Activated T-helper 1 cell treated with anti-CD3 and anti-CD28 coated beads, Interleukin-12 subunit alpha, Interleukin-12 subunit beta, Interleukin-2, Interleukin-4 antibody, amounts not matched to agents 30 ng/mL and 10 ng/mL and 1 ng/mL, durations not matched to agents 14 hours and 24 hours and 36 hours (primary cell): ENCODE measurements around the gene KMT5C. TPM values are rescaled to one million over a fixed set of nuclear protein-coding genes. Genes with fewer than 3 reads are reported as not detected.

Source experiments
- DNase-seq: peaks from one replicate; pipeline ENCODE4 v3.0.0; 2021; ENCODE audit warnings: low spot score
- H3K27ac Mint-ChIP-seq: one replicate; pipeline ENCODE4 v1.8.0; 2021; ENCODE audit warnings: mild to moderate bottlenecking, mixed read lengths
- H3K27me3 Mint-ChIP-seq: one replicate; pipeline ENCODE4 v1.8.0; 2022; ENCODE audit warnings: mild to moderate bottlenecking, moderate library complexity, mixed read lengths; ENCODE audit not compliant: insufficient read depth
- H3K36me3 Mint-ChIP-seq: one replicate; pipeline ENCODE4 v1.8.0; 2021; ENCODE audit warnings: low read depth, mixed read lengths
- H3K4me1 Mint-ChIP-seq: one replicate; pipeline ENCODE4 v1.8.0; 2021; ENCODE audit warnings: low read depth, mixed read lengths
- H3K4me3 Mint-ChIP-seq: one replicate; pipeline ENCODE4 v1.8.0; 2021; ENCODE audit warnings: mild to moderate bottlenecking, moderate library complexity, mixed read lengths
- H3K9me3 Mint-ChIP-seq: one replicate; pipeline ENCODE4 v1.8.0; 2021; ENCODE audit warnings: mixed read lengths
- intact Hi-C: fragments of 100-400 bp; cut with micrococcal nuclease; formaldehyde crosslinking; loops from one replicate; pipeline ENCODE4 v1.15.1; 2024
- total RNA-seq: library from RNA; stranded (reverse); gene quantifications from 2 replicates; pipeline ENCODE4 v1.2.3, GENCODE V29; 2022

KMT5C gene
- total RNA-seq, 1 donor from 2014 or later = 29.9 TPM

DNA sequence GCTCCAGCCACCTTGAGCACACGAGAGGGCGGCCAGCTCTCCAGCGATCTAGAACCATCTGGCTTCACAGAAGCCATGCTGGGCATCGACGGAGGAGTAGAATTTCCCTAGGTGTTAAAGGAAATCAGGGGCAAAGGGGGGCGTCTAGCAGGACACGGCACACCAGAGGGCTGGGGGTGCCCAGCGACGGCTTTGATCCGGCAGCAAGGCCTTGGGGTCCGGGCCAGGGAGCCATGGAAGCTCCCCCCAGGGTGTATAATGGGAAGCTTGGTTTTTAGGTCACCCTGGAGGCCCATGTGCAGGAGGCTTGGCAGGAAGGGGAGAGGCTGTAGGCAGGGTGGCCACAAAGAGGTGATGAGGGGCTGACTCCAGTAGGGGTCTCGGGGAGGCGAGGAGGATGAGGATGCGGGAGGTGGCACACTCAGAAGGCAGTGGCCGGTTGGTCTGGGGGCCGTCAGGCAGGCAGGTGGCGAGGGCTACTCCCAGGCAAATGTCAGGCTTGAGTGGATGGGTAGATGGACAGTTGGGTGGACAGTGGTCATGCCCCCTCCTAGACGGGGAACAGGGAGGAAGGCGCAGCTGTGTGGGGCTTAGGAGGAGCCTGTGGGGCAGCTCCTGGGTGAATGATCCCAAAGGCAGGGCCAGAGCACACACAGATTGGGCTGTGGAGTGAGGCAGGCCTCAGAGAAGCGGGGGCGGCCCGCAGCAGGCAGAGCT lies 5.6 kb downstream of the KMT5C start:
- no peak for DNase-seq
- no peaks in the 10 kb centered on the region for H3K27me3 Mint-ChIP-seq
- peaks cover 7% of the 10 kb centered on the region for H3K36me3 Mint-ChIP-seq
- no peak overlapping the region for H3K4me3 Mint-ChIP-seq
- no peaks in the 10 kb centered on the region for H3K9me3 Mint-ChIP-seq
- no peak overlapping the region for H3K27ac Mint-ChIP-seq
- H3K4me1 Mint-ChIP-seq = peaks cover 5% of the 10 kb centered on the region
- intact Hi-C loops = no loop called here

DNA sequence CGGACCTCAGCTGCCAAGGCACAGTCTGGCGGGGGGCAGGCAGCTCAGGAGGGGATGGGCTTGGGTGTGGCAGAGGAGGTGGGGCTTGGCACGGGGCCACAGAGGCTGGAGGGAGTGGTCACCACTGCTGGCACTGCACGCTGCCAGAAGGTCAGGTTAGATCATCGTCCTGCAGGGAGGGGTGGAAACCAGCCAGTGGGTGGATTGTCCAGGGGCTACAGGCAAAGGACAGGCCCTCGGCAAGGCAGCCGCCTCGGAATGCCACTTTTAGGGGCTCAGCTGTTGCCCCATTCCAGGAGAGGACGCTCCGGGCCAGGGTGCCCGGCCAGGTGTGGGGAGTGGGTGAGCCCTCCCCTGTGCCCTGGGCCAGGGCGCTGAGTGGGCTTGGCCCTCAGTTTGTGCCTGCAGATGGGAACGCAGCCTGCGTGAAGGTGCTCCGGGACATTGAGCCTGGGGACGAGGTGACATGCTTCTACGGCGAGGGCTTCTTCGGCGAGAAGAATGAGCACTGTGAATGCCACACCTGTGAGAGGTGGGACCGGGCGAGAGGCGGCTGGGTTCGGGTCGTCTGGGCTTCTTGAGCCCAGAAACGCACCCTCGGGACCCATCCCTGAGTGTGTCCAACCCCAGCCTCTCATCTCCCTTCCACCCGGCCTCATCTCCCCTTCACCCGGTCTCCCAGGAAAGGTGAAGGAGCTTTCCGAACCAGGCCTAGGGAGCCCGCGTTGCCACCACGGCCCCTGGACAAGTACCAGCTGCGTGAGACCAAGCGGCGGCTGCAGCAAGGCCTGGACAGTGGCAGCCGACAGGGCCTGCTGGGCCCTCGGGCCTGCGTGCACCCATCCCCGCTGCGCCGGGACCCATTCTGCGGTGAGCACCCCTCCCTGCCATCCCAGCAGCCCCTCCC lies 6.4 kb downstream of the KMT5C start:
- DNase-seq = no peak
- H3K4me1 Mint-ChIP-seq = peaks cover 7% of the 10 kb centered on the region
- no peaks in the 10 kb centered on the region for H3K9me3 Mint-ChIP-seq
- no peak overlapping the region for H3K4me3 Mint-ChIP-seq
- no peaks in the 10 kb centered on the region for H3K27me3 Mint-ChIP-seq
- H3K27ac Mint-ChIP-seq = no peak overlapping the region
- peaks cover 7% of the 10 kb centered on the region for H3K36me3 Mint-ChIP-seq
- intact Hi-C loops = no loop called here

DNA sequence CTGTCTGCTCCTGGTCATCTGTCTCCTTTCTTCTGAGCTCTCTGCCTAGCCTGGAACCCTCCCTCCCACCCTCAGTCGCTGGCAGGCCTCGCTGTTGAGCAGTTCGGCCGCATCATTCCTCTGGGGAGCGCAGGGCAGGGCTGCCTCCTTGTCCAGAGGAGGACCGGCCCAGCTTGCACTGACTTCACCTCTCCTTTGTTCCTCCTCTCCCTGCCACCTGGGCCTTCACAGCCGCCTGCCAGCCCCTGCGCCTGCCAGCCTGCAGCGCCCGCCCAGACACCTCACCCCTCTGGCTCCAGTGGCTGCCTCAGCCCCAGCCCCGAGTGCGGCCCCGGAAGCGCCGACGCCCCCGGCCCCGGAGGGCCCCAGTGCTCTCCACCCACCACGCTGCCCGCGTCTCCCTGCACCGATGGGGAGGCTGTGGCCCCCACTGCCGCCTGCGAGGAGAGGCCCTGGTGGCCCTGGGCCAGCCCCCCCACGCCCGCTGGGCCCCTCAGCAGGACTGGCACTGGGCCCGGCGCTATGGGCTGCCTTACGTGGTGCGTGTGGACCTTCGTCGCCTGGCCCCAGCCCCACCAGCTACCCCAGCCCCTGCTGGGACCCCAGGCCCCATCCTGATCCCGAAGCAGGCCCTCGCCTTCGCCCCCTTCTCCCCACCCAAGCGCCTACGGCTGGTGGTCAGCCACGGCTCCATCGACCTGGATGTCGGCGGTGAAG lies 7.2 kb downstream of the KMT5C start:
- intact Hi-C loops = no loop called here
- no peak overlapping the region for H3K4me3 Mint-ChIP-seq

DNA sequence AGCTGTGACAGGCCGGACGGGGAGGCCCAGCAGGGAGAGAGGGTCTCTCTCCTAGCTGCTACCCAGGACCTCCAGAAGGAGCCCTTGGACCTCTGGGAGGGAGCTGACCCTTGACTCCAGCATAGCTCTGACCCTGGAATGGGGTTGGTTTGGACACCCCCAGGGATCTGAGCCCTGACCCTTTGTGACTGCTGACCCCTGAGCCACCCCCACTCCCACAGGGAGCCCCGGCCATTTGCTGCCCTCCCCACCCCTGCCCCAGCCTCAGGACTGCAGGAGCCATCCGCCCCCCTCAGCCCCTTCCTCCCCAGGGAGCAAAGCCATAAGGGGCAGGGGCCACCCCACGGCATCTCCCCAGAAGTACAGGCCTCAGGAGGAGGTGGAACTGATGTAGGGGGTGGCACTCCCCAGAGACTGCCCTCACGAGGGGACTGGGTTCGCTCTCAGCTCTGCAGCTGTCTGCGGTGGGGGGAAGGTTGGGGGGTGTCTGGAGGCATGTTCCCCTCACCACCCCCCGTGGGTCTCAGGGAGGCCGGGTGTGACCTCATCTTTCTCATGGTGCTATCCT lies 7.8 kb downstream of the KMT5C start:
- H3K9me3 Mint-ChIP-seq = no peaks in the 10 kb centered on the region
- intact Hi-C loops = no loop called here
- H3K4me3 Mint-ChIP-seq = no peak overlapping the region
- peaks cover 11% of the 10 kb centered on the region for H3K27me3 Mint-ChIP-seq
- no peak overlapping the region for H3K27ac Mint-ChIP-seq
- peaks cover 5% of the 10 kb centered on the region for H3K36me3 Mint-ChIP-seq
- H3K4me1 Mint-ChIP-seq = peaks cover 15% of the 10 kb centered on the region
- DNase-seq = no peak

More for the DNA sequence above, 7.2 kb downstream of the KMT5C start:
- Mint-ChIP-seq H3K27ac (no peak overlapping the region), H3K4me1 (peaks cover 10% of the 10 kb centered on the region), H3K9me3 (no peaks in the 10 kb centered on the region), H3K27me3 (peaks cover 6% of the 10 kb centered on the region), H3K36me3 (peaks cover 5% of the 10 kb centered on the region)
- no peak for DNase-seq

DNA sequence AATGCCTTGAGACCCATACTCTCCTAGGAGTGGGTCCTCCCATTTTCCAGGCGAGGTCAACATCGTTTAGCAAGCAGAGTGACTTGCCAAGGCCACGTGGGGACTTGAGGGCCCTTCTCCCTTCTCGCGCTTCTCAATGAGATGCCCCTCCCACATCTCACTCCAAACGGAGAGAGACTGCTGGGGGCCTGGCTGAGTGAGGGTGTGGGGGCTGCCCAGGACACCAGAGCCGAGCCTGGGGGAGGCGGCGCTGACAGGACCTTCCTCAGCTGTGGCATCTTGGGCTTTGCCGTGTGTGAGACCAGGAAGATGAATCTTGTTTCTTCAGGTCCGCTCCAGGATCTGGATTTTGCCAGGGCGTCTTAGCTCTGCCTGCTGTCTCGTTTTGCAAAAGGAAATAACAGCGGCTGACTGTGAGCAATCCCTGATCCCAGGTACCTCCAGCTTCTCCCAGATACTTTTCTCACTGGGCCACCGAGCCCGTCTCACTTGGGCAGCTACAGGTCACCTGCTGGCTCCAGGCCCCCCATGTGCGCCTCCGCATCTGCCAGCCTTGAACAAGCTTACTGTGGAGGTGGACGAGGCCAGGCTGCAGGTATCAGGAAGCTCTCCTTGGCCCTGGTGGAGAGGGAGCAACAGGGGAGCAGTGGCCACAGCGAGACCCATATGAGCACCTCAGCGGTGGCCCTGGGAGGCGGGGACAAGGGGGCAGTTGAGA lies 8.8 kb downstream of the KMT5C start:
- intact Hi-C loops = no loop called here
- no peaks in the 10 kb centered on the region for H3K9me3 Mint-ChIP-seq
- DNase-seq = no peak
- H3K27me3 Mint-ChIP-seq = peaks cover 20% of the 10 kb centered on the region
- no peak overlapping the region for H3K27ac Mint-ChIP-seq
- peaks cover 3% of the 10 kb centered on the region for H3K36me3 Mint-ChIP-seq
- no peak overlapping the region for H3K4me3 Mint-ChIP-seq
- peaks cover 25% of the 10 kb centered on the region for H3K4me1 Mint-ChIP-seq

DNA sequence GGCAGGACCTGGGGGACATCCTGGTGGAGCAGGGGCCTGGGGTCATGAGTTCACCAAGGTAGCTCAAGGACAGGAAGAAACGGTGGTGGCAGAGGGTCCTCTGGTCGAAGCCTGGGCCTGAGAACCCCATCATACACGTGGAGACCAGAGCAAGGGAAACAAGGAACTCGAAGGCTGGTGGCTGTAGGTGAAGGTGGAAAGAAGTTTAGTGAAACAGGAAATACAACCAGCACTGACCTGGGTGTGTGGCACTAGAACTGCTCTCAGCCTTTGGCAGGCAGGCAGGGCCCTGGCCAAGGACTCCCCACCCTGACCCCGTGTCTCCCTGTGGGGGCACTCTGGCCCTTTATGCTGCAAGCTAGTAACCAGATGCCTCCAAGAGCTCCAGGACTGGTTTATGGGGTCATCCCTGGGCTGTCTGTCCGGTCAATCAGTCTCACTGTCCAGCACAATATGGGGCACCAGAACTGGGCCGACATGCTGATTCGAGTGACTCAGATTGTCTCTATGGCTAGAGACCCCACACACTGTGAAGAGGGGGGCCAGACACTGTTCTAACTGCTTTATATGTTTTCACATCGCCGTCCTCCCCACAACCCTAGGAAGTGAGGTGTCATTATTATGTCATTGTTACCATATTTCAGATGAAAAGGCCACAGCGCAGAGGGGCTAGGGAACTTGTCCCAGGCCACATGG lies 11.1 kb downstream of the KMT5C start:
- H3K9me3 Mint-ChIP-seq = no peaks in the 10 kb centered on the region
- H3K4me3 Mint-ChIP-seq = peak overlapping the region; percentile 22
- DNase-seq = no peak
- H3K27me3 Mint-ChIP-seq = peaks cover 32% of the 10 kb centered on the region
- intact Hi-C loops = no loop called here
- H3K4me1 Mint-ChIP-seq = peaks cover 26% of the 10 kb centered on the region
- H3K36me3 Mint-ChIP-seq = no peaks in the 10 kb centered on the region
- no peak overlapping the region for H3K27ac Mint-ChIP-seq

DNA sequence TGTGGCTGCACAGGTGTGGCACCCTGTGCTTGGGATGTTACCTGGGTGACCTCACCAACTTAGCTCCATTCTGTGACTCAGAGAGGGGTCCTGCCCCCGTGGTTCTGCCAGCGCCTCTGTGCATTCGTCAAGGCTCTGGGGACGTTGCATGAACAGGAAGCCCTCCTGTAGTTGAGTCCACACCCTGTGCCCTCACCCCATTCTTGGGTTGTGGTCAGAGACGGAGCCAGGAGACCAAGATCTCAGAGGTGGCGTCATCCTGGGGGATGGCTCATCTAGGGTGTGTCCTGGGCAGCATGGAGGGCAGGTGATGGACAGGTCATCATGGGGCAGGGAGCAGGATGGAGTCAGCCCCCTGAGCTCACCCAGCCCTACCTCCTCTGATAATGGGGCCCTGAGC lies 12.4 kb downstream of the KMT5C start:
- intact Hi-C loops = no loop called here
- no peak for DNase-seq

DNA sequence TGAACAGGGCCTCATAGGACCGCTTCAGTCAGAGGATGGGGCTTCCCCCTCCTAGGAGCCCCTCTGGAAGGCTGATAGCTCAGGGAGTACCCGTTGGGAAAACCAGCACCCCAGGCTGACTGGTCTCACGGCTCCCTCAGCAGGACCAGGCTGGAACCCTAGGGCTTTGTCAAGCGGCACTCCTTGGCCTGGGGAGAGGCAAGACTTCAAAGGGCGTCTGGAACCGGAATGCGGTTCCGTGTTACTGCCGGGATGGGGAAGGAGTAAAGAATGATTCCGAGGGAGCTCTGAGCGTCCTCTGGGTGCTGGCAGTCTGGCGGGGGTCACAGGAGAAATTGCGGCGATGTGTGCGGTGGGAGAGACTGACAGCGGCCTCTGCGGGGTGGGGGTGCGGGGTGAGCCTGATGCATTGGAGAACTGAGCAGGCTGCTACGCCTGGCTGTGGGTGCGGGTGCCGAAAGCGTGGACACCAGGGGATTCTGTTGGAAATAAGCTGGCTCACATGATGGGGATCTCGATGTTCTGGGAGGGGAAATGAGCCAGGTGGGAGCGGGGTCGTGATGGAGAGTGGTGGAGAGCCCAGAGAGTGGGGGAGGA lies 13.0 kb downstream of the KMT5C start:
- peak overlapping the region; percentile 82 for H3K4me3 Mint-ChIP-seq
- H3K36me3 Mint-ChIP-seq = no peaks in the 10 kb centered on the region
- H3K27ac Mint-ChIP-seq = peak overlapping the region; percentile 13
- peaks cover 42% of the 10 kb centered on the region for H3K27me3 Mint-ChIP-seq
- no peaks in the 10 kb centered on the region for H3K9me3 Mint-ChIP-seq
- intact Hi-C loops = no loop called here
- peaks cover 26% of the 10 kb centered on the region for H3K4me1 Mint-ChIP-seq
- no peak for DNase-seq

More for the DNA sequence above, 12.4 kb downstream of the KMT5C start:
- peaks cover 26% of the 10 kb centered on the region for H3K4me1 Mint-ChIP-seq
- no peak overlapping the region for H3K27ac Mint-ChIP-seq
- no peaks in the 10 kb centered on the region for H3K9me3 Mint-ChIP-seq
- H3K27me3 Mint-ChIP-seq = peaks cover 36% of the 10 kb centered on the region
- peak overlapping the region; percentile 30 for H3K4me3 Mint-ChIP-seq
- H3K36me3 Mint-ChIP-seq = no peaks in the 10 kb centered on the region

DNA sequence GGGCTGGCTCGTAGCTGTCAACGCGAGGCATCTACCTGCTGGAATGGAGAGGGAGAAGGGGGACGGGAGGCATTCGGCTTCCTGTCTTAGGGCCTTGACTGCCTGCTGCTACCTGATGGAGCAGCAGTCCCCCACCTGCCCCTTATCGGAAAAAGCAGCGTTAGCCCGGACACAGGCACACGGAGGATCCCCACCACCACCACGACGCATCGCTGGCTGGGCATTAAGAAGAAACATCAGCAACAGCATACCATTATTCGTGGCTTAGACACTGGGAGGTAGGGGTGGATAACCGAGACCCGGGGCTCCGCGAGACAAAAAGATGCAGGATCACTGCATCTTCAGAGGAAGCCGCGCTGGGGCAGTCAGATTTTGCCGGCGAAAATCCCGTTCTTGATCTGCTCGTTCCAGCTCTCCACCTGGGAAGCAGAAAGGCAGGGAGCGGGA lies 13.7 kb downstream of the KMT5C start:
- DNase-seq = no peak
- intact Hi-C loops = no loop called here
- peak overlapping the region; percentile 82 for H3K4me3 Mint-ChIP-seq
- no peaks in the 10 kb centered on the region for H3K36me3 Mint-ChIP-seq
- H3K4me1 Mint-ChIP-seq = peaks cover 26% of the 10 kb centered on the region
- H3K27me3 Mint-ChIP-seq = peaks cover 43% of the 10 kb centered on the region
- no peak overlapping the region for H3K27ac Mint-ChIP-seq
- H3K9me3 Mint-ChIP-seq = no peaks in the 10 kb centered on the region

DNA sequence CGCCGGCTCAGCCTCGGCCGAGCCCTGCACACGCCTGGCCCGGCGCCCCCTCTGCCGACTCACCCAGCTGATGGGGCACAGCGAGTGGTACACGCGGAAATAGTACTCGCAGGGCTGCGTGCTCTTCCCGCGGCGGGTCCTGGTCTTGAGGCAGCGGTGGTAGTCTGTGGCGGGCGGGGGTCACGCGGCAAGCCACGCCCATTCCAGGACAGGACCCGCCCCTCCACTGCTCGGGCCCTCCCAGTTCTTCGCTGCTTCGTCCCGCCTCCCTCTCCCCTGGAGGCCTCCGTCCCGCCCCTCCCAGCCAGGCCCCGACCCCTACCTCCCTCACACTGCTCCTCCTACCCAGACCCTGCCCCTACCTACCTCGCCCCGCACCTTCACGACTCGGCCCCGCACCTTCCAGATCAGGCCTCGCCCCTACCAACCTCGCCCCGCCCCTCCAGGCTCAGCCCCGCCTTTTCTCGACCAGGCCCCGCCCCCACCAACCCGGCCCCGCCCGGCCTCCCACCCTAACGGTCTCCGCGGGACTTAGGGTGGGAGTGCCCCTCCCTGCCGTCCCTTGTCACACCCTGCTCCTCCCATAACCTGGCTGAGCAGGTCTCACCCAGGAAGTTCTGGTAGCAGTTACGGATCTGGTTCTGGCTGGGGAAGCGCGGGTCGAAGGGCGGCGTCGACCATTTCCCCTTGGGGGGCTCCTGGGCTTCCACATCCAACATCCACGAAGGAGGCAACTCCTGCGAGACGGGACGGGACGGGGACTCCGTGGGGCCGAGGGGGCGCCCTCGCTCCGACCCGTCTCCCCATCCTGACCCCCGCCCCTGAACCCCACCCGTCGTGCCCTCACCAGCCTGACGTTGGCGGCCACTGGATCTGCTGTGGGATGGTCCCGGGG lies 14.4 kb downstream of the KMT5C start:
- no peaks in the 10 kb centered on the region for H3K36me3 Mint-ChIP-seq
- H3K4me1 Mint-ChIP-seq = peaks cover 26% of the 10 kb centered on the region
- peak overlapping the region; percentile 82 for H3K4me3 Mint-ChIP-seq
- intact Hi-C loops = loop anchor here (1.0 to 2.0 kb wide), 4 partner anchors 15 to 74 kb away; partner anchors contain the start of genes HSPBP1, KMT5C and RPL28
- H3K27me3 Mint-ChIP-seq = peaks cover 44% of the 10 kb centered on the region
- H3K9me3 Mint-ChIP-seq = no peaks in the 10 kb centered on the region
- DNase-seq = peak; percentile 45
- no peak overlapping the region for H3K27ac Mint-ChIP-seq
